Right forelimb (tissue), 1 donor: ENCODE data around the gene SCIN.
"Not testable (repeated sequence)": the region's sequence is repeated elsewhere in the genome, so short reads cannot be mapped to it uniquely, and the experiment has no call there.

Experiments
- DNase-seq: peaks from one replicate; pipeline ENCODE4 v3.0.0-alpha.2; 2018

Gene SCIN

DNA sequence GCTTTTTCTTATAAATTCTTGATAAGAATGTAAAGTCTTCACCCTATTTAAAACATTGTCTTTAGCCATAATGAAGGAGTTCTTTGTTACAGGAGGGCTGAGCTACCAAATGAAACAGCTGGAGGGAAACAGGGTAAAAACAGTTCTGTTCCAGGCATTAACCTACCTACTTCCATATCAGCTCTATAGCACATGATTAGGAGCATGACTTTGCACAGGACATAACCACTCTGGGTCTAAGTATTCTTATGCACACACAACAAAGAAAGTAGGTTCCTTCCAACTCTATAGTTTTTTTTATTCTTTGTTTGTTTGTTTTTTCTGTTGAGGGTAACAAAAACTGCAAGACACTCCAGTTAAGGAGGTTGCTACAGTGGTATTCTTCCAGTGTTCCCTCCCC lies 52.7 kb downstream of the SCIN start:
- DNase-seq = no peak

DNA sequence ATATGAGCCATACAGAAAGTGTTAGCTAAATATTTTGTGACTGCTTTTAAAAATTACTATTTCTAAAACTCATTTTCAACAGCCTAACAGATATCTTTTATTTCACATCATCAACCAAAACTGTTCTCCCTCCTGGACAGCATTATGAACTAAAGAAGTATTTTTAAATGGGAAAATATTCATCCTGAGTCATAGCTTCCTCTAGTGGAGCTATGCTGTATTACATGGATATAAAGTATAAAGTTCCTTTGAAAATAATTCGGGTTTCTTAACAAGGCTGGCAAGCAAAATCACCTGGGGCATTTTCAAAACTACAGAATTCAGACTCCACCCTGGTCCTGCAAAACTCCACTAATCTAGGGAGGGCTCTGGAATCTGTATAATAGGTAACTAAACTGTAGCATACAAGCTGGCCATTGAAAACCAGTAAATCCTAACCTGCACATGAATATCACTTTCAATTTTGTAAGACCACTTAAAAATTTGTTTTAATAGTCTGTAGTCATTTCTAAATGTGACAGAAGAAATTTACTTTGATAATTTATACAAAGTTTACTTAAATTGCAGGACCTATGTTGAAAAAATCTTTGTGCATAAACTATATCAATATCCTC lies 53.5 kb downstream of the SCIN start:
- no peak for DNase-seq

GRCh38 chr7:12625836-12626235 lies 55.3 kb downstream of the SCIN start:
- DNase-seq = no peak

GRCh38 chr7:12629816-12630512 lies 59.4 kb downstream of the SCIN start:
- no peak for DNase-seq

DNA sequence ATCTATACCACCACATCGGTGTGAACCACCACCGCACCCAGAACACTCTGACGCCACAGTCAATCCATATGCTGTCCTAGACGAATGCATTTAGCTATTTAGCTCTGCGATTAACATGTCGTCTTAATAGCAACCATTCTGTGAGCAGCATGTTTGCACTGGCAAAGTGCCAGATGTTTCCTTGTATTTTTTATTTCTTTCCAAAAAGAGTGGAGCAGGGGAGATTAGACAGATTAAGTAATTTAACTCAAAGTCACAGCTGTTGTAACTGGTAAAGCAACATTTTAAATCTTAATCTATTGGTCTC lies 59.9 kb downstream of the SCIN start:
- no peak for DNase-seq

- DNase-seq = no peak
These were observed 63.1 kb downstream of the SCIN start for GRCh38 chr7:12633582-12633981.

GRCh38 chr7:12635830-12636229 lies 65.3 kb downstream of the SCIN start:
- DNase-seq = no peak

DNA sequence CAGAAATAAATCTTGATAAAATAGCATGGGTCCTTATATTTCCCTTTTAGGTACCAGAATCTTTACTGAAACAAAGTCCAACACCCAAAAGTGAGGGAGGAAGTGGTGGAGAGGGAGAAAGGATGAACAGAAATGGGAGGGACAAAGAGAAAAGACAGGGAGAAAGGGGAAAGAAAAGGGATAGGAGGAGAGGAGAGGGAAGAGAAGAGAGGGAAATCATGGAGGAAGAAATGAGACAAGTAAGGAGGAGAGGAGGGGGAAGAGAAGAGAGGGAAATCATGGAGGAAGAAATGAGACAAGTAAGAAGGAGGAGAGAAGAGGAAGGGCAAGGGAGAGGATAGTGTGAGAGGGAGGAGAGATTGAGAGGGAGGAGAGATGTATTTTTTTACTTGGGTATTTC lies 66.8 kb downstream of the SCIN start:
- no peak for DNase-seq

- no peak for DNase-seq
These were observed 67.5 kb downstream of the SCIN start for GRCh38 chr7:12637819-12638592.

GRCh38 chr7:12638851-12639456 lies 68.4 kb downstream of the SCIN start:
- no peak for DNase-seq

GRCh38 chr7:12640299-12641096 lies 70.0 kb downstream of the SCIN start:
- no peak for DNase-seq

DNA sequence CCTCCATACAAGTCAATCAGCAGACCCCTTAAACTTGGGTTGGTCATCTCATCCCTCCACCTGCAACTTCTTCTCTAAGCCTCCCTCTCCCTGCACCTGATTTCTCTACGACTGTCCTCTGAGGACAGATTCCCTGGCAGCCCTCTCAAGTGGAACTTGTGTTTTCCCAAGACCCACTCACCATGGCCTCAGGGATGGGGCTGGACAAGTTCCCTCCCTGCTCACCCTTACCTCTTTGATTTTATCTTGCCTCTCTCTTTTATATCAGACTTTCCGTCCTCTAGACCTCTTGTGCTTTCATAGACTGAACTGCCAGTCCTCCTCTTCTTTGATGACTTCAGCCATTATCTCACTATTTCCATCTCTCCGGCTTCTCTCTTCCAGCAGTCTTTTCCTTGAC lies 70.7 kb downstream of the SCIN start:
- no peak for DNase-seq

- DNase-seq = no peak
These were observed 72.0 kb downstream of the SCIN start for GRCh38 chr7:12642508-12642907.

GRCh38 chr7:12643001-12643643 lies 72.6 kb downstream of the SCIN start:
- DNase-seq = no peak

GRCh38 chr7:12643644-12644043 lies 73.1 kb downstream of the SCIN start:
- no peak for DNase-seq

DNA sequence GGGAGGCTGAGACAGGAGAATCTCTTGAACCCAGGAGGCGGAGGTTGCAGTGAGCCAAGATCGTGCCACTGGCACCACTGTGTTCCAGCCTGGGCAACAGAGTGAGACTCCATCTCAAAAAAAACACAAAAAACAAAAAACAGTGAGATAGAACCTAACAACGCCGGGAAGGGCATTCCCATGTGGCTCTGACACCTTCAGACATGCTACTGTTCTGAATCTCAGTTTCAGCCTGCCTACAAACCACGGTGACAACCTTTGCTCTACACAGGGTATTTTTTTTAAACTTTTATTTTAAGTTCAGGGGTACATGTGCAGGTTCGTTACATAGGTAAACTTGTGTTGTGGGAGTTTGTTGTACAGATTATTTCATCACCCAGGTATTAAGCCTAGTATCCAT lies 74.7 kb downstream of the SCIN start:
- DNase-seq = not testable (repeated sequence)

DNA sequence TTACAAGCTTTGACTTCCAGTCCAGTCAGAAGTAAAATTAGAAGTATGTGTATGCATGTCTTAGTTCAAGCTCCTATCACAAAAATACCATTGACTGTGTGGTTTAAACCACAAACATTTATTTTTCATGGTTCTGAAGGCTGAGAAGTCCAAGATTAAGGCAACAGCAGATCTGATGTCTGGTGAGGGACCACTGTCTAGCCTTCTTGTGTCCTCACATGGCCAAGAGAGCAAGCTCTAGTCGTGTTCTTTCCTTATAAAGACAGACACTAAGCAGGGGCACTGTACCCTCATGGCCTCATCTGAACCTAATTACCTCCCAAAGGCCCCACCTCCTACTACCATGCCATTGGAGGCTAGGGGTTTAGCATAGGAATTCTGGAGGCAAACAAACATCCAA lies 75.6 kb downstream of the SCIN start:
- DNase-seq = no peak

- no peak for DNase-seq
These were observed 77.1 kb downstream of the SCIN start for GRCh38 chr7:12647364-12648219.

DNA sequence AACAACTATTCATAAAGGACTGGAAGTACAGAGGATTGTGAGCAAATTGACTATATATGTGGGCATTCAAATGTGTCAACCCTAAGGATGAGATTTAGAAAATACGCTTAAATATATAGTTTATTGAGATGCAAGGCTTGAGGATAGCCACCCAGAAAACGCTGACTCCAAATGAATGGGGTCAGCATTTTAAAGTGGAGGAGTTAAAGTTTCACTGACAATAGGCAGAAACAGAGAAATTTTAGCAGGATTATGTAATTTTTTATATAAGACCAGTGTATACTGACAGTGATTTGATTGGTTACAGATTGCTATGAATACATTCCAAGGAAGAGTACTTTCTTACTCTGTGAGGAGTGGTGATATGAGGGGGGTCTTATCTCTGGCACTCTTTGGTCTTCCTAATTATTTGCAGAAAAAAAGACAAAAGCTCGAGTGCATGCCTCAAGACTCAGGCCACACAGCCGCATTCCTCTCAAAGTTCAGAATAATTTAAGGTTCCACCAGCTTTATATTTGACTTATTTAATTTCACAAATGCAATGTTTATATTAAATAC lies 78.3 kb downstream of the SCIN start:
- no peak for DNase-seq

DNA sequence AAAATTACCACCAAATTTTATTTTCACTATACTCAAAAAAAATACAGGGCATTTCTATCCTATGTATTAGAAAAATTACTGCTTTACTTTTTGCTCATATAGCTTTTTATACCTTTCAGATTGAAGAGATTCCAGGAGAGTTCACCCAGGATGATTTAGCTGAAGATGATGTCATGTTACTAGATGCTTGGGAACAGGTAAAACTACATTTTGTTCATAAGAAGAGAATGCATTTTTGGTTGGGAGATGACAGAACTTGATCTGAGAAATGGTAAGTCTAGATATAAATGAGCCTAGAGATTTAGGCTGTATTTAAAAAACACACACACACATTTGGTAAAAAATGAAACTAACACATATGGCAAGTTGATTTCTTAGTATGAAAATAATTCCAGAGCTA lies 78.8 kb downstream of the SCIN start:
- no peak for DNase-seq

- no peak for DNase-seq
These were observed 79.6 kb downstream of the SCIN start for GRCh38 chr7:12650080-12650479.
